Right lobe of liver (tissue), 4 donors: ENCODE results near the gene MGAT3.

Experiments used
- POLR2A ChIP-seq: fragments of 450-650 bp; IDR thresholded peaks from one replicate; pipeline ENCODE4 v1.6.1; 2017; ENCODE audit warnings: antibody characterized with exemption, mild to moderate bottlenecking
- TF ChIP-seq, protein P1 (sequence below), 4 donors: fragments of 200-600 bp in 3 of 4; fragments of 450-650 bp in 1 of 4; IDR thresholded peaks; one replicate each; pipeline versions ENCODE4 v1.5.1 to v1.8.0; 2016 to 2022; ENCODE audit warnings: antibody characterized with exemption in 4 of 4, mild to moderate bottlenecking in 2 of 4
- donor health status: DM: no; HTN: no; CAD: no.
- donor health status: DM: no; HTN: no; CAD: no.
- donor health status: DM: no; HTN: yes; CAD: no.

DNA sequence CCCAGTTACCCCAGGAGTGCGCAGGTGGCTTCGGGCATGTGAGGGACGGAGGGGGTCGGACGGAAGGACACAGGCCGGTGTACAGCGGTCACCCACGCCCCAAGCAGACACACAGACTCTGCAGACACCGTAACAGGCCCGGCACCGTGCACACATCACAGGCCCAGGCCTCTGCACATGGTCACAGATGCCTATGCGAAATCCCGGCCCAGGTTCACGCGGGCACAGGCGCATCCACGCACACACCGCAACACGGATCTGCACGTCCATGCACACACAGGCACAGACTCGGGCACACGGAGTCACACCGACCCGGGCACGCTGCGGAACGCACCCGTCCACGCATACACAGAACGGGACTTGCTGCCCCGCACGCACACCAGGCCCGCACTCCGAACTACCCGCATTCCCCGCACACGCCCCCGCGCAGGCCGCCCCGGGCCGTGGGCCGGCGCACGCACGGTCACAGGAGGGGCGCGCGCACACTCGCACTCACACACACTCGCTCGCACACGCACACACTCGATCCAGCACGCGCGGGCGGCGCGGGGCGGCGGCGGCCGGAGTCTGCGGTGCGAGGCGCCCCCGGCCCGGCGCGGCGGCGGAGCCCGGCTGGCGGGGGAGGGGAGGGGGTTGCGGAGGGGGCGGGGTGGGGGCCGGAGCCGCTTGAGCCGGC is at the start of gene MGAT3:
- TF ChIP-seq, protein P1, sequence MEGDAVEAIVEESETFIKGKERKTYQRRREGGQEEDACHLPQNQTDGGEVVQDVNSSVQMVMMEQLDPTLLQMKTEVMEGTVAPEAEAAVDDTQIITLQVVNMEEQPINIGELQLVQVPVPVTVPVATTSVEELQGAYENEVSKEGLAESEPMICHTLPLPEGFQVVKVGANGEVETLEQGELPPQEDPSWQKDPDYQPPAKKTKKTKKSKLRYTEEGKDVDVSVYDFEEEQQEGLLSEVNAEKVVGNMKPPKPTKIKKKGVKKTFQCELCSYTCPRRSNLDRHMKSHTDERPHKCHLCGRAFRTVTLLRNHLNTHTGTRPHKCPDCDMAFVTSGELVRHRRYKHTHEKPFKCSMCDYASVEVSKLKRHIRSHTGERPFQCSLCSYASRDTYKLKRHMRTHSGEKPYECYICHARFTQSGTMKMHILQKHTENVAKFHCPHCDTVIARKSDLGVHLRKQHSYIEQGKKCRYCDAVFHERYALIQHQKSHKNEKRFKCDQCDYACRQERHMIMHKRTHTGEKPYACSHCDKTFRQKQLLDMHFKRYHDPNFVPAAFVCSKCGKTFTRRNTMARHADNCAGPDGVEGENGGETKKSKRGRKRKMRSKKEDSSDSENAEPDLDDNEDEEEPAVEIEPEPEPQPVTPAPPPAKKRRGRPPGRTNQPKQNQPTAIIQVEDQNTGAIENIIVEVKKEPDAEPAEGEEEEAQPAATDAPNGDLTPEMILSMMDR (IDR thresholded peaks at IDR 0.05) = no peak
- no peak for TF ChIP-seq POLR2A
